ENCODE data around the gene RNF144A.

The RNF144A gene

GRCh38 chr2:6932828-6933227 is 15.6 kb downstream of the RNF144A start:
- Histone ChIP-seq H3K36me3 (replicated peaks; ENCODE audit: insufficient read depth, low read length) (no peaks in the 10 kb centered on the region), H3K27ac (ENCODE audit: low read length) (no peak overlapping the region), H3K9ac (ENCODE audit: low read length) (no peak overlapping the region), H4K20me1 (ENCODE audit: insufficient read depth, low read length) (no peaks in the 10 kb centered on the region), H3K4me3 (ENCODE audit: low read length) (no peak overlapping the region), H3K4me2 (ENCODE audit: low read depth, low read length) (no peak overlapping the region), H3K9me2 (replicated peaks; ENCODE audit: insufficient read depth, low read length) (no peaks in the 10 kb centered on the region), H3F3A (ENCODE audit: insufficient read depth, low read length) (no peaks in the 10 kb centered on the region), H3K27me3 (replicated peaks; ENCODE audit: insufficient read depth, low read length) (no peaks in the 10 kb centered on the region), H3K79me2 (ENCODE audit: low read length) (no peaks in the 10 kb centered on the region), H3K9me3 (replicated peaks; ENCODE audit: insufficient read depth, low read length) (no peaks in the 10 kb centered on the region), H2AFZ (ENCODE audit: low read length) (no peak overlapping the region), H3K4me1 (ENCODE audit: low read length) (no peaks in the 10 kb centered on the region)
- no peak for DNase-seq
- TF ChIP-seq, protein P1, sequence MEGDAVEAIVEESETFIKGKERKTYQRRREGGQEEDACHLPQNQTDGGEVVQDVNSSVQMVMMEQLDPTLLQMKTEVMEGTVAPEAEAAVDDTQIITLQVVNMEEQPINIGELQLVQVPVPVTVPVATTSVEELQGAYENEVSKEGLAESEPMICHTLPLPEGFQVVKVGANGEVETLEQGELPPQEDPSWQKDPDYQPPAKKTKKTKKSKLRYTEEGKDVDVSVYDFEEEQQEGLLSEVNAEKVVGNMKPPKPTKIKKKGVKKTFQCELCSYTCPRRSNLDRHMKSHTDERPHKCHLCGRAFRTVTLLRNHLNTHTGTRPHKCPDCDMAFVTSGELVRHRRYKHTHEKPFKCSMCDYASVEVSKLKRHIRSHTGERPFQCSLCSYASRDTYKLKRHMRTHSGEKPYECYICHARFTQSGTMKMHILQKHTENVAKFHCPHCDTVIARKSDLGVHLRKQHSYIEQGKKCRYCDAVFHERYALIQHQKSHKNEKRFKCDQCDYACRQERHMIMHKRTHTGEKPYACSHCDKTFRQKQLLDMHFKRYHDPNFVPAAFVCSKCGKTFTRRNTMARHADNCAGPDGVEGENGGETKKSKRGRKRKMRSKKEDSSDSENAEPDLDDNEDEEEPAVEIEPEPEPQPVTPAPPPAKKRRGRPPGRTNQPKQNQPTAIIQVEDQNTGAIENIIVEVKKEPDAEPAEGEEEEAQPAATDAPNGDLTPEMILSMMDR (IDR thresholded peaks at IDR 0.05; ENCODE audit: low read length), result no peak
- TF ChIP-seq EZH2phosphoT487 (IDR thresholded peaks at IDR 0.05; ENCODE audit: low read length), result no peak
- TF ChIP-seq EZH2 (optimal IDR thresholded peaks at IDR 0.05; ENCODE audit: low read depth, low read length), result no peak

GRCh38 chr2:6933911-6934310 is 16.7 kb downstream of the RNF144A start:
- H3K79me2 ChIP-seq (ENCODE audit: low read length), result no peaks in the 10 kb centered on the region
- no peak overlapping the region for H3K9ac ChIP-seq (ENCODE audit: low read length)
- H3K27me3 ChIP-seq (replicated peaks; ENCODE audit: insufficient read depth, low read length), result no peaks in the 10 kb centered on the region
- H3F3A ChIP-seq (ENCODE audit: insufficient read depth, low read length), result no peaks in the 10 kb centered on the region
- H3K4me1 ChIP-seq (ENCODE audit: low read length), result no peaks in the 10 kb centered on the region
- DNase-seq, result no peak
- H3K4me2 ChIP-seq (ENCODE audit: low read depth, low read length), result no peak overlapping the region
- no peaks in the 10 kb centered on the region for H3K36me3 ChIP-seq (replicated peaks; ENCODE audit: insufficient read depth, low read length)
- H4K20me1 ChIP-seq (ENCODE audit: insufficient read depth, low read length), result no peaks in the 10 kb centered on the region
- TF ChIP-seq EZH2 (optimal IDR thresholded peaks at IDR 0.05; ENCODE audit: low read depth, low read length) (no peak), EZH2phosphoT487 (IDR thresholded peaks at IDR 0.05; ENCODE audit: low read length) (no peak)
- TF ChIP-seq, protein P1 (IDR thresholded peaks at IDR 0.05; ENCODE audit: low read length), result no peak
- no peaks in the 10 kb centered on the region for H3K9me3 ChIP-seq (replicated peaks; ENCODE audit: insufficient read depth, low read length)
- no peak overlapping the region for H2AFZ ChIP-seq (ENCODE audit: low read length)
- no peaks in the 10 kb centered on the region for H3K9me2 ChIP-seq (replicated peaks; ENCODE audit: insufficient read depth, low read length)
- H3K4me3 ChIP-seq (ENCODE audit: low read length), result no peak overlapping the region
- no peak overlapping the region for H3K27ac ChIP-seq (ENCODE audit: low read length)

GRCh38 chr2:6934345-6934744 is 17.1 kb downstream of the RNF144A start:
- no peaks in the 10 kb centered on the region for H3F3A ChIP-seq (ENCODE audit: insufficient read depth, low read length)
- DNase-seq, result no peak
- no peaks in the 10 kb centered on the region for H3K36me3 ChIP-seq (replicated peaks; ENCODE audit: insufficient read depth, low read length)
- no peaks in the 10 kb centered on the region for H3K4me1 ChIP-seq (ENCODE audit: low read length)
- H4K20me1 ChIP-seq (ENCODE audit: insufficient read depth, low read length), result no peaks in the 10 kb centered on the region
- no peaks in the 10 kb centered on the region for H3K9me2 ChIP-seq (replicated peaks; ENCODE audit: insufficient read depth, low read length)
- H3K9me3 ChIP-seq (replicated peaks; ENCODE audit: insufficient read depth, low read length), result no peaks in the 10 kb centered on the region
- no peak overlapping the region for H2AFZ ChIP-seq (ENCODE audit: low read length)
- no peak overlapping the region for H3K4me2 ChIP-seq (ENCODE audit: low read depth, low read length)
- H3K27me3 ChIP-seq (replicated peaks; ENCODE audit: insufficient read depth, low read length), result no peaks in the 10 kb centered on the region
- no peaks in the 10 kb centered on the region for H3K79me2 ChIP-seq (ENCODE audit: low read length)
- no peak overlapping the region for H3K9ac ChIP-seq (ENCODE audit: low read length)
- TF ChIP-seq EZH2 (optimal IDR thresholded peaks at IDR 0.05; ENCODE audit: low read depth, low read length) (no peak), EZH2phosphoT487 (IDR thresholded peaks at IDR 0.05; ENCODE audit: low read length) (no peak)
- TF ChIP-seq, protein P1 (IDR thresholded peaks at IDR 0.05; ENCODE audit: low read length), result no peak
- H3K27ac ChIP-seq (ENCODE audit: low read length), result no peak overlapping the region
- H3K4me3 ChIP-seq (ENCODE audit: low read length), result no peak overlapping the region

Measured in MM.1S (cell line).